Gastrocnemius medialis (tissue), 4 donors: ENCODE measurements around the gene CCDC138.
"Not testable (repeated sequence)": the region's sequence is repeated elsewhere in the genome, so short reads cannot be mapped to it uniquely, and the experiment has no call there.

Experiments
- POLR2A ChIP-seq, 2 donors: fragments of 450-650 bp; IDR thresholded peaks; one replicate each; pipeline ENCODE4 v1.6.1; 2017; ENCODE audit warnings: antibody characterized with exemption in 2 of 2, mild to moderate bottlenecking in 2 of 2, moderate library complexity in 2 of 2
- TF ChIP-seq, protein P1 (sequence below), 5 experiments: fragments of 450-650 bp in 3 of 5; fragments of 200-600 bp in 2 of 5; sonication (generic) in 2 of 5; IDR thresholded peaks in 4 of 5; conservative IDR thresholded peaks in 1 of 5; 1 replicate in 4 of 5; 2 replicates in 1 of 5; pipeline ENCODE4 v1.5.1; 2016 to 2019; ENCODE audit warnings: antibody characterized with exemption in 5 of 5, mild to moderate bottlenecking in 3 of 5, moderate library complexity in 3 of 5

DNA sequence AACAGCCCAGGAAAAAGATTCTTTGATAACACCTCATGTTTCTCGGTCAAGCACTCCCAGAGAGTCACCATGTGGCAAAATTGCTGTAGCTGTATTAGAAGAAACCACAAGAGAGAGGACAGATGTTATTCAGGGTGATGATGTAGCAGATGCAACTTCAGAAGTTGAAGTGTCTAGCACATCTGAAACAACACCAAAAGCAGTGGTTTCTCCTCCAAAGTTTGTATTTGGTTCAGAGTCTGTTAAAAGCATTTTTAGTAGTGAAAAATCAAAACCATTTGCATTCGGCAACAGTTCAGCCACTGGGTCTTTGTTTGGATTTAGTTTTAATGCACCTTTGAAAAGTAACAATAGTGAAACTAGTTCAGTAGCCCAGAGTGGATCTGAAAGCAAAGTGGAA lies 18.7 kb upstream of the CCDC138 start:
- TF ChIP-seq, protein P1, sequence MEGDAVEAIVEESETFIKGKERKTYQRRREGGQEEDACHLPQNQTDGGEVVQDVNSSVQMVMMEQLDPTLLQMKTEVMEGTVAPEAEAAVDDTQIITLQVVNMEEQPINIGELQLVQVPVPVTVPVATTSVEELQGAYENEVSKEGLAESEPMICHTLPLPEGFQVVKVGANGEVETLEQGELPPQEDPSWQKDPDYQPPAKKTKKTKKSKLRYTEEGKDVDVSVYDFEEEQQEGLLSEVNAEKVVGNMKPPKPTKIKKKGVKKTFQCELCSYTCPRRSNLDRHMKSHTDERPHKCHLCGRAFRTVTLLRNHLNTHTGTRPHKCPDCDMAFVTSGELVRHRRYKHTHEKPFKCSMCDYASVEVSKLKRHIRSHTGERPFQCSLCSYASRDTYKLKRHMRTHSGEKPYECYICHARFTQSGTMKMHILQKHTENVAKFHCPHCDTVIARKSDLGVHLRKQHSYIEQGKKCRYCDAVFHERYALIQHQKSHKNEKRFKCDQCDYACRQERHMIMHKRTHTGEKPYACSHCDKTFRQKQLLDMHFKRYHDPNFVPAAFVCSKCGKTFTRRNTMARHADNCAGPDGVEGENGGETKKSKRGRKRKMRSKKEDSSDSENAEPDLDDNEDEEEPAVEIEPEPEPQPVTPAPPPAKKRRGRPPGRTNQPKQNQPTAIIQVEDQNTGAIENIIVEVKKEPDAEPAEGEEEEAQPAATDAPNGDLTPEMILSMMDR (IDR thresholded peaks at IDR 0.05 in 4 of 5, conservative IDR thresholded peaks at IDR 0.05 in 1 of 5) = not testable (repeated sequence)
- not testable (repeated sequence) for TF ChIP-seq POLR2A (IDR thresholded peaks at IDR 0.05)
